Measurements from ENCODE around the gene PARP3. TPM values are rescaled to one million over a fixed set of nuclear protein-coding genes. Genes with fewer than 3 reads are reported as not detected.

PARP3 gene
- total RNA-seq, 1 experiment from 2014 or later: 17.5 TPM

DNA sequence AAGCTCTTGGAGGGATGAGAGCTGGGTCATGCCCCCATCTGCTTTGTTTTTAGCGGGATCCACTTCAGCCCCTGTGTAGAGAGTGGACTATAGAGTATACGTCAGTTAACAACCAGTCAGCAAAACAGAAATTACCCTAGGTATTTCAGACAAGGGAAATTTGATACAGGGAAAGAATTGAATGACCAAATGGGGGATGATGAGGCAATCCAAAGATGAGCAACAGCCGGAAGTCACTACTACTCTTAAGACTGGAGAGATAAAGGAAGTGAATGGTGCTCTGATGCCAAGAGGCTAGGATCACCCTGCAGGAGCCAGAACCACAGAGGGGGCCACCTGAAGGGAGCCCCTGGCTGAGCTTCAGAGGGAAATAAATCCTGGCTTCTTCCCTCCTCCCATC lies 11.3 kb downstream of the PARP3 start:
- ChIA-PET CTCF (interaction anchor here (1.4 kb wide), 1 partner anchor 12 kb away, joined by 4 read pairs; the partner anchor contains the start of gene RRP9), RAD21 (ENCODE audit: low non-redundant PET in 1 of 2, low total read pairs in 2 of 2, uncharacterized antibody in 2 of 2, unreplicated experiment in 2 of 2) (no interaction called here), POLR2A (interaction anchor here (1.5 kb wide), 1 partner anchor 11 kb away, joined by 3 read pairs; no protein-coding TSS in a partner anchor)
- TF ChIP-seq POLR2AphosphoS5 (IDR thresholded peaks at IDR 0.05; ENCODE audit: low read depth, low read length) (no peak), SP1 (IDR thresholded peaks at IDR 0.05; ENCODE audit: low read depth) (no peak), TCF7L2 (IDR thresholded peaks at IDR 0.05; ENCODE audit: borderline replicate concordance, extremely low read depth, insufficient read depth, insufficient read length) (no peak), EZH2 (IDR thresholded peaks at IDR 0.05) (no peak), ZFX (IDR thresholded peaks at IDR 0.05) (no peak), ELF1 (IDR thresholded peaks at IDR 0.05; ENCODE audit: borderline replicate concordance, low read depth) (no peak), SRF (IDR thresholded peaks at IDR 0.05; ENCODE audit: low read depth) (no peak), REST (IDR thresholded peaks at IDR 0.05; ENCODE audit: low read depth) (no peak), CBX3 (IDR thresholded peaks at IDR 0.05; ENCODE audit: low read depth) (no peak), EZH2phosphoT487 (IDR thresholded peaks at IDR 0.05; ENCODE audit: borderline replicate concordance) (no peak), ZNF274 (IDR thresholded peaks at IDR 0.05; ENCODE audit: low read depth, low read length) (no peak), FOSL1 (IDR thresholded peaks at IDR 0.05; ENCODE audit: low read depth) (no peak), JUND (IDR thresholded peaks at IDR 0.05) (no peak)
- TF ChIP-seq, protein P1, sequence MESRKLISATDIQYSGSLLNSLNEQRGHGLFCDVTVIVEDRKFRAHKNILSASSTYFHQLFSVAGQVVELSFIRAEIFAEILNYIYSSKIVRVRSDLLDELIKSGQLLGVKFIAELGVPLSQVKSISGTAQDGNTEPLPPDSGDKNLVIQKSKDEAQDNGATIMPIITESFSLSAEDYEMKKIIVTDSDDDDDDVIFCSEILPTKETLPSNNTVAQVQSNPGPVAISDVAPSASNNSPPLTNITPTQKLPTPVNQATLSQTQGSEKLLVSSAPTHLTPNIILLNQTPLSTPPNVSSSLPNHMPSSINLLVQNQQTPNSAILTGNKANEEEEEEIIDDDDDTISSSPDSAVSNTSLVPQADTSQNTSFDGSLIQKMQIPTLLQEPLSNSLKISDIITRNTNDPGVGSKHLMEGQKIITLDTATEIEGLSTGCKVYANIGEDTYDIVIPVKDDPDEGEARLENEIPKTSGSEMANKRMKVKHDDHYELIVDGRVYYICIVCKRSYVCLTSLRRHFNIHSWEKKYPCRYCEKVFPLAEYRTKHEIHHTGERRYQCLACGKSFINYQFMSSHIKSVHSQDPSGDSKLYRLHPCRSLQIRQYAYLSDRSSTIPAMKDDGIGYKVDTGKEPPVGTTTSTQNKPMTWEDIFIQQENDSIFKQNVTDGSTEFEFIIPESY (IDR thresholded peaks at IDR 0.05; ENCODE audit: extremely low read depth, insufficient replicate concordance, low read length): no peak
- TF ChIP-seq, protein P2, sequence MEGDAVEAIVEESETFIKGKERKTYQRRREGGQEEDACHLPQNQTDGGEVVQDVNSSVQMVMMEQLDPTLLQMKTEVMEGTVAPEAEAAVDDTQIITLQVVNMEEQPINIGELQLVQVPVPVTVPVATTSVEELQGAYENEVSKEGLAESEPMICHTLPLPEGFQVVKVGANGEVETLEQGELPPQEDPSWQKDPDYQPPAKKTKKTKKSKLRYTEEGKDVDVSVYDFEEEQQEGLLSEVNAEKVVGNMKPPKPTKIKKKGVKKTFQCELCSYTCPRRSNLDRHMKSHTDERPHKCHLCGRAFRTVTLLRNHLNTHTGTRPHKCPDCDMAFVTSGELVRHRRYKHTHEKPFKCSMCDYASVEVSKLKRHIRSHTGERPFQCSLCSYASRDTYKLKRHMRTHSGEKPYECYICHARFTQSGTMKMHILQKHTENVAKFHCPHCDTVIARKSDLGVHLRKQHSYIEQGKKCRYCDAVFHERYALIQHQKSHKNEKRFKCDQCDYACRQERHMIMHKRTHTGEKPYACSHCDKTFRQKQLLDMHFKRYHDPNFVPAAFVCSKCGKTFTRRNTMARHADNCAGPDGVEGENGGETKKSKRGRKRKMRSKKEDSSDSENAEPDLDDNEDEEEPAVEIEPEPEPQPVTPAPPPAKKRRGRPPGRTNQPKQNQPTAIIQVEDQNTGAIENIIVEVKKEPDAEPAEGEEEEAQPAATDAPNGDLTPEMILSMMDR (IDR thresholded peaks at IDR 0.05 in 2 of 3, conservative IDR thresholded peaks at IDR 0.05 in 1 of 3; ENCODE audit: borderline replicate concordance in 1 of 3, insufficient read depth in 1 of 3, low read depth in 2 of 3, low read length in 2 of 3): no peak
- Histone ChIP-seq H3K4me3 (replicated peaks in 1 of 2; ENCODE audit: low read depth in 1 of 2, low read length in 2 of 2) (no peak overlapping the region), H2AFZ (ENCODE audit: low read depth, low read length, poor library complexity, severe bottlenecking) (no peak overlapping the region), H4K20me1 (ENCODE audit: insufficient read depth) (no peaks in the 10 kb centered on the region), H3K9ac (ENCODE audit: low read length) (no peak overlapping the region), H3K27me3 (ENCODE audit: insufficient read depth, low read length) (no peaks in the 10 kb centered on the region), H3K36me3 (ENCODE audit: control insufficient read depth in 1 of 2, insufficient read depth in 2 of 2, low read length in 2 of 2) (no peaks in the 10 kb centered on the region), H3K4me1 (ENCODE audit: control insufficient read depth in 1 of 2, insufficient read depth in 2 of 2, low read length in 2 of 2) (no peaks in the 10 kb centered on the region), H3K4me2 (ENCODE audit: low read length) (no peak overlapping the region), H3K9me2 (ENCODE audit: insufficient read depth) (no peaks in the 10 kb centered on the region), H3K9me3 (ENCODE audit: control insufficient read depth in 1 of 2, insufficient read depth in 1 of 2, low read depth in 1 of 2, low read length in 2 of 2) (no peaks in the 10 kb centered on the region), H3K79me2 (ENCODE audit: insufficient read depth, low read length) (no peaks in the 10 kb centered on the region), H3K27ac (ENCODE audit: low read depth, low read length) (no peak overlapping the region)
- no peak for ATAC-seq
- DNase-seq (ENCODE audit: low read depth, low spot score): no peak
- no TSS peak for BruUV-seq (replicated peaks)
- intact Hi-C loops (cut with micrococcal nuclease): no loop called here
